ENCODE measurements around the gene EFEMP1. TPM values are rescaled to one million over a fixed set of nuclear protein-coding genes. Genes with fewer than 3 reads are reported as not detected.

The EFEMP1 gene
- total RNA-seq, 1 experiment from 2014 or later: 0.34 TPM

DNA sequence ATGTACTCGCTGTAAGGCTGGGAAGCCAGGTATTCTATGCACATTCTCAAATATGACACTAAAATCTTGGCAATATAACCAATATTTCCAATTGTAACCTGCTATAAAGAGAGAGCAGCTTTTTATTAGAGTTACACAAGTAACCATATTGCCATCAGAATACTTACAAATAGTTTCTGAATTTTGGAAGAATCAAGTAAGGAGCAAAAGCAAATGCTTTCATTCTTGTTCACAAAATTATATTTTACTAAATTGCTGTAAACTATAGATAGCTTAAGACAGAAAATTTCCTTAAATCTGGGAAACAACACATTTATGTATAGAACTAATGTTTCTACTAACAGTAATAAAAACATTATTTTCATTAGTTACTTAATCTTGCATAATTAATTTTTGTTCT is 77.2 kb downstream of the EFEMP1 start:
- DNase-seq (ENCODE audit: low read depth, low spot score): no peak
- POLR2A ChIA-PET: no interaction called here

More for the DNA sequence above, 77.2 kb downstream of the EFEMP1 start:
- no peak overlapping the region for H3K9ac ChIP-seq (ENCODE audit: low read length)
- TF ChIP-seq FOSL1 (IDR thresholded peaks at IDR 0.05; ENCODE audit: low read depth): no peak
- no peak for TF ChIP-seq SIN3A (IDR thresholded peaks at IDR 0.05; ENCODE audit: low read depth)
- TF ChIP-seq JUND (IDR thresholded peaks at IDR 0.05): no peak
- TF ChIP-seq, protein P1, sequence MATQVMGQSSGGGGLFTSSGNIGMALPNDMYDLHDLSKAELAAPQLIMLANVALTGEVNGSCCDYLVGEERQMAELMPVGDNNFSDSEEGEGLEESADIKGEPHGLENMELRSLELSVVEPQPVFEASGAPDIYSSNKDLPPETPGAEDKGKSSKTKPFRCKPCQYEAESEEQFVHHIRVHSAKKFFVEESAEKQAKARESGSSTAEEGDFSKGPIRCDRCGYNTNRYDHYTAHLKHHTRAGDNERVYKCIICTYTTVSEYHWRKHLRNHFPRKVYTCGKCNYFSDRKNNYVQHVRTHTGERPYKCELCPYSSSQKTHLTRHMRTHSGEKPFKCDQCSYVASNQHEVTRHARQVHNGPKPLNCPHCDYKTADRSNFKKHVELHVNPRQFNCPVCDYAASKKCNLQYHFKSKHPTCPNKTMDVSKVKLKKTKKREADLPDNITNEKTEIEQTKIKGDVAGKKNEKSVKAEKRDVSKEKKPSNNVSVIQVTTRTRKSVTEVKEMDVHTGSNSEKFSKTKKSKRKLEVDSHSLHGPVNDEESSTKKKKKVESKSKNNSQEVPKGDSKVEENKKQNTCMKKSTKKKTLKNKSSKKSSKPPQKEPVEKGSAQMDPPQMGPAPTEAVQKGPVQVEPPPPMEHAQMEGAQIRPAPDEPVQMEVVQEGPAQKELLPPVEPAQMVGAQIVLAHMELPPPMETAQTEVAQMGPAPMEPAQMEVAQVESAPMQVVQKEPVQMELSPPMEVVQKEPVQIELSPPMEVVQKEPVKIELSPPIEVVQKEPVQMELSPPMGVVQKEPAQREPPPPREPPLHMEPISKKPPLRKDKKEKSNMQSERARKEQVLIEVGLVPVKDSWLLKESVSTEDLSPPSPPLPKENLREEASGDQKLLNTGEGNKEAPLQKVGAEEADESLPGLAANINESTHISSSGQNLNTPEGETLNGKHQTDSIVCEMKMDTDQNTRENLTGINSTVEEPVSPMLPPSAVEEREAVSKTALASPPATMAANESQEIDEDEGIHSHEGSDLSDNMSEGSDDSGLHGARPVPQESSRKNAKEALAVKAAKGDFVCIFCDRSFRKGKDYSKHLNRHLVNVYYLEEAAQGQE (IDR thresholded peaks at IDR 0.05; ENCODE audit: low read depth): no peak
- TF ChIP-seq, protein P2, sequence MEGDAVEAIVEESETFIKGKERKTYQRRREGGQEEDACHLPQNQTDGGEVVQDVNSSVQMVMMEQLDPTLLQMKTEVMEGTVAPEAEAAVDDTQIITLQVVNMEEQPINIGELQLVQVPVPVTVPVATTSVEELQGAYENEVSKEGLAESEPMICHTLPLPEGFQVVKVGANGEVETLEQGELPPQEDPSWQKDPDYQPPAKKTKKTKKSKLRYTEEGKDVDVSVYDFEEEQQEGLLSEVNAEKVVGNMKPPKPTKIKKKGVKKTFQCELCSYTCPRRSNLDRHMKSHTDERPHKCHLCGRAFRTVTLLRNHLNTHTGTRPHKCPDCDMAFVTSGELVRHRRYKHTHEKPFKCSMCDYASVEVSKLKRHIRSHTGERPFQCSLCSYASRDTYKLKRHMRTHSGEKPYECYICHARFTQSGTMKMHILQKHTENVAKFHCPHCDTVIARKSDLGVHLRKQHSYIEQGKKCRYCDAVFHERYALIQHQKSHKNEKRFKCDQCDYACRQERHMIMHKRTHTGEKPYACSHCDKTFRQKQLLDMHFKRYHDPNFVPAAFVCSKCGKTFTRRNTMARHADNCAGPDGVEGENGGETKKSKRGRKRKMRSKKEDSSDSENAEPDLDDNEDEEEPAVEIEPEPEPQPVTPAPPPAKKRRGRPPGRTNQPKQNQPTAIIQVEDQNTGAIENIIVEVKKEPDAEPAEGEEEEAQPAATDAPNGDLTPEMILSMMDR (IDR thresholded peaks at IDR 0.05 in 2 of 3, conservative IDR thresholded peaks at IDR 0.05 in 1 of 3; ENCODE audit: borderline replicate concordance in 1 of 3, insufficient read depth in 1 of 3, low read depth in 2 of 3, low read length in 2 of 3): no peak
- no peak for TF ChIP-seq YY1 (IDR thresholded peaks at IDR 0.05; ENCODE audit: extremely low read depth, insufficient replicate concordance, low read depth, low read length)
- no peak for TF ChIP-seq ZFX (IDR thresholded peaks at IDR 0.05)
- TF ChIP-seq CBX3 (IDR thresholded peaks at IDR 0.05; ENCODE audit: low read depth): no peak
- no peak for TF ChIP-seq EZH2phosphoT487 (IDR thresholded peaks at IDR 0.05; ENCODE audit: borderline replicate concordance)
- no peak for TF ChIP-seq RAD21 (IDR thresholded peaks at IDR 0.05; ENCODE audit: low read depth)
- TF ChIP-seq, protein P3, sequence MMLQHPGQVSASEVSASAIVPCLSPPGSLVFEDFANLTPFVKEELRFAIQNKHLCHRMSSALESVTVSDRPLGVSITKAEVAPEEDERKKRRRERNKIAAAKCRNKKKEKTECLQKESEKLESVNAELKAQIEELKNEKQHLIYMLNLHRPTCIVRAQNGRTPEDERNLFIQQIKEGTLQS (IDR thresholded peaks at IDR 0.05): no peak
- no peak for TF ChIP-seq POLR2AphosphoS5 (IDR thresholded peaks at IDR 0.05; ENCODE audit: low read depth, low read length)
- no peak for TF ChIP-seq ZNF274 (IDR thresholded peaks at IDR 0.05; ENCODE audit: low read depth, low read length)
- no peak for TF ChIP-seq POLR2A (IDR thresholded peaks at IDR 0.05; ENCODE audit: borderline replicate concordance, extremely low read depth, insufficient read depth, insufficient read length)
- no peak for TF ChIP-seq SRF (IDR thresholded peaks at IDR 0.05; ENCODE audit: low read depth)
- TF ChIP-seq, protein P4, sequence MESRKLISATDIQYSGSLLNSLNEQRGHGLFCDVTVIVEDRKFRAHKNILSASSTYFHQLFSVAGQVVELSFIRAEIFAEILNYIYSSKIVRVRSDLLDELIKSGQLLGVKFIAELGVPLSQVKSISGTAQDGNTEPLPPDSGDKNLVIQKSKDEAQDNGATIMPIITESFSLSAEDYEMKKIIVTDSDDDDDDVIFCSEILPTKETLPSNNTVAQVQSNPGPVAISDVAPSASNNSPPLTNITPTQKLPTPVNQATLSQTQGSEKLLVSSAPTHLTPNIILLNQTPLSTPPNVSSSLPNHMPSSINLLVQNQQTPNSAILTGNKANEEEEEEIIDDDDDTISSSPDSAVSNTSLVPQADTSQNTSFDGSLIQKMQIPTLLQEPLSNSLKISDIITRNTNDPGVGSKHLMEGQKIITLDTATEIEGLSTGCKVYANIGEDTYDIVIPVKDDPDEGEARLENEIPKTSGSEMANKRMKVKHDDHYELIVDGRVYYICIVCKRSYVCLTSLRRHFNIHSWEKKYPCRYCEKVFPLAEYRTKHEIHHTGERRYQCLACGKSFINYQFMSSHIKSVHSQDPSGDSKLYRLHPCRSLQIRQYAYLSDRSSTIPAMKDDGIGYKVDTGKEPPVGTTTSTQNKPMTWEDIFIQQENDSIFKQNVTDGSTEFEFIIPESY (IDR thresholded peaks at IDR 0.05; ENCODE audit: extremely low read depth, insufficient replicate concordance, low read length): no peak
- no peak for TF ChIP-seq EGR1 (IDR thresholded peaks at IDR 0.05; ENCODE audit: low read depth)
- TF ChIP-seq CEBPB (IDR thresholded peaks at IDR 0.05; ENCODE audit: low read depth): no peak
- TF ChIP-seq, protein P5, sequence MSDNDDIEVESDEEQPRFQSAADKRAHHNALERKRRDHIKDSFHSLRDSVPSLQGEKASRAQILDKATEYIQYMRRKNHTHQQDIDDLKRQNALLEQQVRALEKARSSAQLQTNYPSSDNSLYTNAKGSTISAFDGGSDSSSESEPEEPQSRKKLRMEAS (IDR thresholded peaks at IDR 0.05): no peak
- CTCF ChIA-PET: no interaction called here
- intact Hi-C loops (cut with micrococcal nuclease): no loop called here
- no peaks in the 10 kb centered on the region for H3K79me2 ChIP-seq (ENCODE audit: insufficient read depth, low read length)
- no peak overlapping the region for H3K27ac ChIP-seq (ENCODE audit: low read depth, low read length)
- H3K36me3 ChIP-seq (ENCODE audit: control insufficient read depth in 1 of 2, insufficient read depth in 2 of 2, low read length in 2 of 2): no peaks in the 10 kb centered on the region
- no peaks in the 10 kb centered on the region for H3K4me1 ChIP-seq (ENCODE audit: control insufficient read depth in 1 of 2, insufficient read depth in 2 of 2, low read length in 2 of 2)
- no TSS peak for BruUV-seq (replicated peaks)
- H3K9me2 ChIP-seq (ENCODE audit: insufficient read depth): no peaks in the 10 kb centered on the region
- ATAC-seq: no peak
- RAD21 ChIA-PET (ENCODE audit: low non-redundant PET in 1 of 2, low total read pairs in 2 of 2, uncharacterized antibody in 2 of 2, unreplicated experiment in 2 of 2): no interaction called here
- no peak overlapping the region for H2AFZ ChIP-seq (ENCODE audit: low read depth, low read length, poor library complexity, severe bottlenecking)
- no peaks in the 10 kb centered on the region for H4K20me1 ChIP-seq (ENCODE audit: insufficient read depth)
- no peaks in the 10 kb centered on the region for H3K9me3 ChIP-seq (ENCODE audit: control insufficient read depth in 1 of 2, insufficient read depth in 1 of 2, low read depth in 1 of 2, low read length in 2 of 2)
- H3K4me3 ChIP-seq (replicated peaks in 1 of 2; ENCODE audit: low read depth in 1 of 2, low read length in 2 of 2): no peak overlapping the region
- no peaks in the 10 kb centered on the region for H3K27me3 ChIP-seq (ENCODE audit: insufficient read depth, low read length)
- no peak overlapping the region for H3K4me2 ChIP-seq (ENCODE audit: low read length)
